PFSK-1 (cell line): ENCODE results near the gene R3HCC1L.

Experiments
- FOXP2 ChIP-seq: optimal IDR thresholded peaks from 2 replicates; pipeline ENCODE3; 2011; ENCODE audit warnings: borderline replicate concordance, control low read depth, inconsistent platforms; ENCODE audit not compliant: insufficient read depth; ENCODE audit errors: extremely low read length, extremely low read depth
- POLR2AphosphoS5 ChIP-seq: IDR thresholded peaks from 2 replicates; pipeline ENCODE4 v1.6.1; 2012; ENCODE audit warnings: low read depth, mild to moderate bottlenecking, control low read depth, low read length, moderate library complexity
- REST ChIP-seq, 2 experiments: IDR thresholded peaks; 2 replicates each; pipeline versions ENCODE4 v1.6.1 to v1.8.0; 2011 to 2012; ENCODE audit warnings: low read depth in 2 of 2, low read length in 2 of 2, control low read depth in 1 of 2, inconsistent platforms in 1 of 2, mild to moderate bottlenecking in 1 of 2, moderate library complexity in 1 of 2; ENCODE audit not compliant: insufficient read depth in 1 of 2
- SIN3A ChIP-seq: IDR thresholded peaks from 2 replicates; pipeline ENCODE4 v1.6.1; 2012; ENCODE audit warnings: mild to moderate bottlenecking, low read length, moderate library complexity, borderline replicate concordance; ENCODE audit not compliant: insufficient read depth
- TAF1 ChIP-seq: IDR thresholded peaks from 2 replicates; pipeline ENCODE4 v1.6.1; 2012; ENCODE audit warnings: low read length, control low read depth, borderline replicate concordance; ENCODE audit not compliant: insufficient read depth

The R3HCC1L gene

GRCh38 chr10:98169379-98169778 is 34.9 kb downstream of the R3HCC1L start:
- TF ChIP-seq REST (IDR thresholded peaks at IDR 0.05; ENCODE audit: insufficient read depth in 1 of 2, low read depth in 2 of 2, low read length in 2 of 2), result no peak
- TF ChIP-seq FOXP2, result no peak
- TF ChIP-seq POLR2AphosphoS5, result no peak
- no peak for TF ChIP-seq TAF1
- TF ChIP-seq SIN3A, result no peak

- TF ChIP-seq FOXP2, result no peak
- no peak for TF ChIP-seq TAF1
- TF ChIP-seq POLR2AphosphoS5, result no peak
- no peak for TF ChIP-seq SIN3A
- no peak for TF ChIP-seq REST (IDR thresholded peaks at IDR 0.05; ENCODE audit: insufficient read depth in 1 of 2, low read depth in 2 of 2, low read length in 2 of 2)
Observed at GRCh38 chr10:98170249-98171117, 36.0 kb downstream of the R3HCC1L start.

GRCh38 chr10:98172073-98172472 is 37.6 kb downstream of the R3HCC1L start:
- no peak for TF ChIP-seq POLR2AphosphoS5
- TF ChIP-seq SIN3A, result no peak
- TF ChIP-seq TAF1, result no peak

- no peak for TF ChIP-seq REST (IDR thresholded peaks at IDR 0.05; ENCODE audit: insufficient read depth in 1 of 2, low read depth in 2 of 2, low read length in 2 of 2)
- TF ChIP-seq FOXP2, result no peak
- no peak for TF ChIP-seq TAF1
- TF ChIP-seq SIN3A, result no peak
- no peak for TF ChIP-seq POLR2AphosphoS5
Observed at GRCh38 chr10:98172495-98172894, 38.0 kb downstream of the R3HCC1L start.

GRCh38 chr10:98173260-98173659 is 38.8 kb downstream of the R3HCC1L start:
- TF ChIP-seq FOXP2 (no peak), SIN3A (no peak)

- TF ChIP-seq SIN3A, result no peak
- TF ChIP-seq FOXP2, result no peak
- no peak for TF ChIP-seq POLR2AphosphoS5
- no peak for TF ChIP-seq TAF1
Observed at GRCh38 chr10:98186681-98187080, 52.2 kb downstream of the R3HCC1L start.
